NCI-H345 treated with DMSO at 0.1 percent for 48 hours (cell line): Measurements from ENCODE around the gene BMP2.

Experiments used
- DNase-seq: peaks from one replicate; lab custom pipeline; 2025; ENCODE audit not compliant: unreplicated experiment; lab: John Stamatoyannopoulos, UW

The BMP2 gene

DNA sequence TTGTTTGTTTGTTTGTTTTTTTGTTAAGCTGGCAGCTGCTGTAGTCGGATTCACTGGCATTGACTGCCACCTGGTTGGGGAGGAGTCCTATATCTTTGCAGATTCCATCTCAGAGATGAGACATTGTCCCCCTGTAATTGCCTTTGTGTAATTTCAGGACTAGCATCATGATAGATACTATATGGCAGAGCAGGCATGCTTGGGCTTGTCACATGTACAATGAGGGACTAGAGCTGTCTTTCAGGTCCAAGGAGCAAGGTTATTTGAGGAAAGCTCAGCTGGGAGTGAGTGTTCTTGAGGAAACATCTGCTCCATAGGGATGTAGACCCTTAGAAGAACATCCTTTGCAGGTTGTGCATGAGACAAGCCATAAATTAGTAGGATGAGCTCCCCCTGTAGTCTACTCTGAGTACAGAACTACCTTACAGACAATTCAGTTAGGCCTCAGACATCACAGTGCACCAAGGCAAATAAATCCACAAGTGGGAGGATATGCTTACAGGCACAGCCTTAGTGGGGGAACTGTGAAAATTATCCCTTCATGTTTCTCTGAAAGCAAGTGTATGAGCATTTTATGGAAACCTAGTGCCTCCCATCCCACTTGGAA, 62.1 kb downstream of the BMP2 start:
- peak; percentile 37 for DNase-seq
